Activated naive CD4-positive, alpha-beta T cell treated with anti-CD3 and anti-CD28 coated beads, Interleukin-2, amount 10 ng/mL, durations not matched to agents 7 days and 5 days (primary cell): ENCODE data around the gene SP4.
"Not testable (repeated sequence)": the region's sequence is repeated elsewhere in the genome, so short reads cannot be mapped to it uniquely, and the experiment has no call there.

ENCODE experiments used
- CTCF ChIA-PET: fragments of 350-600 bp; sonication (Branson Sonifier 250); formaldehyde crosslinking; loops from one replicate; lab custom pipeline; 2021; ENCODE audit warnings: antibody characterized with exemption; lab: Charles Lee
- DNase-seq: peaks from one replicate; pipeline ENCODE4 v3.0.0-alpha.2; 2020
- H3K27ac Mint-ChIP-seq: one replicate; pipeline ENCODE4 v1.8.0; 2021; ENCODE audit warnings: mild to moderate bottlenecking, moderate library complexity, mixed read lengths
- H3K27me3 Mint-ChIP-seq: one replicate; pipeline ENCODE4 v1.8.0; 2021; ENCODE audit warnings: mild to moderate bottlenecking, mixed read lengths
- H3K36me3 Mint-ChIP-seq: one replicate; pipeline ENCODE4 v1.8.0; 2021; ENCODE audit warnings: mixed read lengths
- H3K4me1 Mint-ChIP-seq: one replicate; pipeline ENCODE4 v1.8.0; 2021; ENCODE audit warnings: mixed read lengths
- H3K4me3 Mint-ChIP-seq: one replicate; pipeline ENCODE4 v1.8.0; 2021; ENCODE audit warnings: mild to moderate bottlenecking, moderate library complexity, mixed read lengths
- H3K9me3 Mint-ChIP-seq: one replicate; pipeline ENCODE4 v1.8.0; 2021; ENCODE audit warnings: mixed read lengths

Gene SP4

GRCh38 chr7:21514062-21514461, 86.2 kb downstream of the SP4 start:
- no peak overlapping the region for H3K27ac Mint-ChIP-seq
- H3K27me3 Mint-ChIP-seq, result no peaks in the 10 kb centered on the region
- CTCF ChIA-PET, result no interaction called here
- no peak overlapping the region for H3K4me3 Mint-ChIP-seq
- H3K9me3 Mint-ChIP-seq, result no peaks in the 10 kb centered on the region
- peaks cover 27% of the 10 kb centered on the region for H3K36me3 Mint-ChIP-seq
- no peak for DNase-seq
- no peaks in the 10 kb centered on the region for H3K4me1 Mint-ChIP-seq

- H3K36me3 Mint-ChIP-seq, result no peaks in the 10 kb centered on the region
- DNase-seq, result no peak
- no peaks in the 10 kb centered on the region for H3K4me1 Mint-ChIP-seq
- no peak overlapping the region for H3K27ac Mint-ChIP-seq
- H3K4me3 Mint-ChIP-seq, result no peak overlapping the region
- peaks cover 3% of the 10 kb centered on the region for H3K9me3 Mint-ChIP-seq
- peaks cover 4% of the 10 kb centered on the region for H3K27me3 Mint-ChIP-seq
- CTCF ChIA-PET, result interaction anchor here (4.5 kb wide), 1 partner anchor 271 kb away, joined by 19 read pairs; no protein-coding TSS in a partner anchor
These were observed 96.8 kb downstream of the SP4 start for GRCh38 chr7:21524680-21525079.

- no peak for DNase-seq
- CTCF ChIA-PET, result interaction anchor here (4.5 kb wide), 1 partner anchor 272 kb away, joined by 19 read pairs; no protein-coding TSS in a partner anchor
- no peak overlapping the region for H3K4me3 Mint-ChIP-seq
These were observed 98.1 kb downstream of the SP4 start for GRCh38 chr7:21526007-21526406.

GRCh38 chr7:21526448-21526847, 98.6 kb downstream of the SP4 start:
- CTCF ChIA-PET, result interaction anchor here (0.8 to 4.5 kb wide), 3 partner anchors 12 to 272 kb away, joined by 3 to 19 read pairs (median 3); no protein-coding TSS in a partner anchor
- Mint-ChIP-seq H3K27me3 (peaks cover 8% of the 10 kb centered on the region), H3K4me1 (no peaks in the 10 kb centered on the region), H3K9me3 (peaks cover 3% of the 10 kb centered on the region), H3K36me3 (no peaks in the 10 kb centered on the region), H3K27ac (no peak overlapping the region), H3K4me3 (no peak overlapping the region)
- DNase-seq, result no peak

More at GRCh38 chr7:21526007-21526406, 98.1 kb downstream of the SP4 start:
- Mint-ChIP-seq H3K4me1 (no peaks in the 10 kb centered on the region), H3K27me3 (peaks cover 8% of the 10 kb centered on the region), H3K36me3 (no peaks in the 10 kb centered on the region), H3K27ac (no peak overlapping the region), H3K9me3 (peaks cover 3% of the 10 kb centered on the region)

- H3K9me3 Mint-ChIP-seq, H3K27ac Mint-ChIP-seq, CTCF ChIA-PET, H3K4me3 Mint-ChIP-seq, DNase-seq, H3K4me1 Mint-ChIP-seq, H3K36me3 Mint-ChIP-seq: not testable (repeated sequence)
- peaks cover 26% of the 10 kb centered on the region for H3K27me3 Mint-ChIP-seq
These were observed 104.6 kb downstream of the SP4 start for GRCh38 chr7:21532485-21532884.

GRCh38 chr7:21533646-21534045, 105.8 kb downstream of the SP4 start:
- peaks cover 33% of the 10 kb centered on the region for H3K27me3 Mint-ChIP-seq
- H3K27ac Mint-ChIP-seq, H3K36me3 Mint-ChIP-seq, DNase-seq, H3K4me1 Mint-ChIP-seq, CTCF ChIA-PET, H3K4me3 Mint-ChIP-seq, H3K9me3 Mint-ChIP-seq: not testable (repeated sequence)

GRCh38 chr7:21536445-21537118, 108.7 kb downstream of the SP4 start:
- CTCF ChIA-PET, result not testable (repeated sequence)

GRCh38 chr7:21538936-21539495, 111.1 kb downstream of the SP4 start:
- H3K4me1 Mint-ChIP-seq, result peaks cover 7% of the 10 kb centered on the region
- H3K36me3 Mint-ChIP-seq, result no peaks in the 10 kb centered on the region
- no peak for DNase-seq
- no peak overlapping the region for H3K27ac Mint-ChIP-seq
- H3K4me3 Mint-ChIP-seq, result no peak overlapping the region
- H3K9me3 Mint-ChIP-seq, result peaks cover 2% of the 10 kb centered on the region
- CTCF ChIA-PET, result no interaction called here
- H3K27me3 Mint-ChIP-seq, result peaks cover 39% of the 10 kb centered on the region

More at GRCh38 chr7:21536445-21537118, 108.7 kb downstream of the SP4 start:
- H3K36me3 Mint-ChIP-seq, H3K4me1 Mint-ChIP-seq, H3K27ac Mint-ChIP-seq, DNase-seq, H3K4me3 Mint-ChIP-seq, H3K9me3 Mint-ChIP-seq: not testable (repeated sequence)
- H3K27me3 Mint-ChIP-seq, result peaks cover 31% of the 10 kb centered on the region

GRCh38 chr7:21542891-21543527, 115.1 kb downstream of the SP4 start, which contains the start of gene DNAH11:
Gene DNAH11, plus strand, starts transcription at chr7:21543039. Its CDS starts 207 bp downstream, at chr7:21543246.
- Mint-ChIP-seq H3K4me1 (peaks cover 9% of the 10 kb centered on the region), H3K9me3 (no peaks in the 10 kb centered on the region), H3K27me3 (peaks cover 52% of the 10 kb centered on the region), H3K36me3 (no peaks in the 10 kb centered on the region), H3K27ac (no peak within 1 kb of the TSS), H3K4me3 (peak within 1 kb of the TSS; percentile 63)
- CTCF ChIA-PET, result no interaction called here
- peak; percentile 52 for DNase-seq

GRCh38 chr7:21543528-21544302, 115.8 kb downstream of the SP4 start:
- peak overlapping the region; percentile 63 for H3K4me3 Mint-ChIP-seq

GRCh38 chr7:21544303-21544656, 116.4 kb downstream of the SP4 start:
- Mint-ChIP-seq H3K27me3 (peaks cover 53% of the 10 kb centered on the region), H3K9me3 (no peaks in the 10 kb centered on the region), H3K4me1 (peaks cover 9% of the 10 kb centered on the region), H3K27ac (no peak overlapping the region), H3K36me3 (no peaks in the 10 kb centered on the region), H3K4me3 (peak overlapping the region; percentile 63)
- DNase-seq, result no peak
- CTCF ChIA-PET, result no interaction called here

More at GRCh38 chr7:21543528-21544302, 115.8 kb downstream of the SP4 start:
- no peaks in the 10 kb centered on the region for H3K36me3 Mint-ChIP-seq
- H3K27ac Mint-ChIP-seq, result no peak overlapping the region
- H3K9me3 Mint-ChIP-seq, result no peaks in the 10 kb centered on the region
- CTCF ChIA-PET, result no interaction called here
- peaks cover 9% of the 10 kb centered on the region for H3K4me1 Mint-ChIP-seq
- DNase-seq, result peak; percentile 29
- H3K27me3 Mint-ChIP-seq, result peaks cover 52% of the 10 kb centered on the region

- no peak overlapping the region for H3K27ac Mint-ChIP-seq
- DNase-seq, result no peak
- H3K4me3 Mint-ChIP-seq, result no peak overlapping the region
- no peaks in the 10 kb centered on the region for H3K9me3 Mint-ChIP-seq
- CTCF ChIA-PET, result no interaction called here
- no peaks in the 10 kb centered on the region for H3K36me3 Mint-ChIP-seq
- peaks cover 9% of the 10 kb centered on the region for H3K4me1 Mint-ChIP-seq
- peaks cover 53% of the 10 kb centered on the region for H3K27me3 Mint-ChIP-seq
These were observed 116.8 kb downstream of the SP4 start for GRCh38 chr7:21544715-21545114.

GRCh38 chr7:21547501-21547900, 119.6 kb downstream of the SP4 start:
- Mint-ChIP-seq H3K36me3 (no peaks in the 10 kb centered on the region), H3K27ac (no peak overlapping the region), H3K4me1 (peaks cover 9% of the 10 kb centered on the region), H3K9me3 (no peaks in the 10 kb centered on the region), H3K4me3 (no peak overlapping the region), H3K27me3 (peaks cover 38% of the 10 kb centered on the region)
- CTCF ChIA-PET, result no interaction called here
- no peak for DNase-seq

- peaks cover 28% of the 10 kb centered on the region for H3K27me3 Mint-ChIP-seq
- H3K4me3 Mint-ChIP-seq, result no peak overlapping the region
- H3K9me3 Mint-ChIP-seq, result no peaks in the 10 kb centered on the region
- CTCF ChIA-PET, result no interaction called here
- no peak overlapping the region for H3K27ac Mint-ChIP-seq
- no peak for DNase-seq
- no peaks in the 10 kb centered on the region for H3K36me3 Mint-ChIP-seq
- peaks cover 6% of the 10 kb centered on the region for H3K4me1 Mint-ChIP-seq
These were observed 120.6 kb downstream of the SP4 start for GRCh38 chr7:21548491-21548890.
